ENCODE measurements around the gene TDRD10. TPM values are rescaled to one million over a fixed set of nuclear protein-coding genes. Genes with fewer than 3 reads are reported as not detected.

The TDRD10 gene
- total and polyA plus RNA-seq, 2 of the 8 experiments (the other 6 are each of a cell fraction or from before 2014, with no cell fraction given), result 0.15 to 0.27 TPM

GRCh38 chr1:154591206-154591605 lies 89.2 kb downstream of the TDRD10 start:
- Histone ChIP-seq H3K79me1 (ENCODE audit: low read depth, low read length) (peaks cover 4% of the 10 kb centered on the region; the same call in 1 of the 2 replicates), H3K9ac (replicated peaks in 1 of 4; ENCODE audit: extremely low read depth in 1 of 4, low read depth in 3 of 4, low read length in 3 of 4) (no peak overlapping the region), H3K4ac (replicated peaks; ENCODE audit: insufficient read length, low read depth, low read length) (no peak overlapping the region), H4K20me1 (replicated peaks in 1 of 2; ENCODE audit: control insufficient read depth in 1 of 2, insufficient read depth in 2 of 2, low read length in 2 of 2) (peaks cover 9 to 11% of the 10 kb centered on the region in 2 experiments), H2AFZ (ENCODE audit: low read length) (no peak overlapping the region), H3K36me3 (ENCODE audit: control insufficient read depth in 2 of 4, insufficient read depth in 4 of 4, low read length in 3 of 4) (peaks cover 46 to 94% (median 77%) of the 10 kb centered on the region in 4 experiments), H3K23ac (ENCODE audit: insufficient read length) (no peak overlapping the region), H3K4me2 (ENCODE audit: insufficient read depth in 1 of 2, low read depth in 2 of 2, low read length in 2 of 2) (no peak overlapping the region), H3K18ac (ENCODE audit: extremely low read depth, low read length) (no peak overlapping the region), H3K9me3 (ENCODE audit: insufficient read depth in 2 of 2, low read depth in 1 of 2, low read length in 1 of 2) (no peaks in the 10 kb centered on the region), H2AK5ac (ENCODE audit: low read depth, low read length) (no peak overlapping the region), H2BK20ac (ENCODE audit: low read length) (no peak overlapping the region), H3K23me2 (ENCODE audit: low read depth, low read length) (no peaks in the 10 kb centered on the region), H4K8ac (ENCODE audit: extremely low read depth, insufficient read depth, low read length) (no peak overlapping the region), H3K14ac (ENCODE audit: insufficient read length) (no peak overlapping the region), H2BK120ac (replicated peaks; ENCODE audit: low read depth, low read length) (no peak overlapping the region), H3K27me3 (replicated peaks in 1 of 4; ENCODE audit: control insufficient read depth in 3 of 4, extremely low read depth in 1 of 4, insufficient read depth in 3 of 4, low read length in 3 of 4) (no peaks in the 10 kb centered on the region), H2BK12ac (ENCODE audit: low read depth, low read length) (no peak overlapping the region), H3K27ac (ENCODE audit: low read depth, low read length) (no peak overlapping the region), H3K4me3 (ENCODE audit: extremely low read depth in 1 of 4, insufficient read depth in 2 of 4, low read depth in 3 of 4, low read length in 4 of 4) (no peak overlapping the region), H4K91ac (replicated peaks; ENCODE audit: insufficient read length, low read length) (no peak overlapping the region), H3K4me1 (replicated peaks in 1 of 4; ENCODE audit: control insufficient read depth in 3 of 4, insufficient read depth in 4 of 4, low read length in 3 of 4) (no peaks in the 10 kb centered on the region), H4K5ac (ENCODE audit: insufficient read length, low read depth, low read length) (no peak overlapping the region), H3K79me2 (ENCODE audit: control insufficient read depth in 1 of 2, insufficient read depth in 2 of 2, low read length in 2 of 2) (no peaks in the 10 kb centered on the region), H2BK15ac (ENCODE audit: low read length) (no peak overlapping the region), H3K56ac (replicated peaks; ENCODE audit: insufficient read length, low read depth, low read length) (no peak overlapping the region), H2BK5ac (ENCODE audit: low read depth, low read length) (no peak overlapping the region)
- TF ChIP-seq SP4 (IDR thresholded peaks at IDR 0.05; ENCODE audit: low read length) (no peak), HDAC2 (IDR thresholded peaks at IDR 0.05; ENCODE audit: borderline replicate concordance in 1 of 2, low read depth in 2 of 2, low read length in 2 of 2) (no peak), CBX5 (IDR thresholded peaks at IDR 0.05; ENCODE audit: low read depth, low read length) (no peak), EP300 (IDR thresholded peaks at IDR 0.05; ENCODE audit: borderline replicate concordance in 1 of 2, low read depth in 2 of 2, low read length in 2 of 2) (no peak), CEBPB (IDR thresholded peaks at IDR 0.05; ENCODE audit: low read depth, low read length) (no peak), CREB1 (IDR thresholded peaks at IDR 0.05) (no peak), YY1 (IDR thresholded peaks at IDR 0.05; ENCODE audit: low read depth, low read length) (no peak), SRF (IDR thresholded peaks at IDR 0.05; ENCODE audit: low read depth, low read length) (no peak), JUN (IDR thresholded peaks at IDR 0.05; ENCODE audit: low read depth, low read length) (no peak), RBBP5 (IDR thresholded peaks at IDR 0.05; ENCODE audit: borderline replicate concordance, low read depth, low read length) (no peak), SIN3A (conservative IDR thresholded peaks at IDR 0.05 in 1 of 2, IDR thresholded peaks at IDR 0.05 in 1 of 2; ENCODE audit: low read depth in 1 of 2, low read length in 2 of 2) (no peak), CBX8 (IDR thresholded peaks at IDR 0.05; ENCODE audit: borderline replicate concordance, low read depth, low read length) (no peak), NRF1 (IDR thresholded peaks at IDR 0.05; ENCODE audit: low read depth, low read length) (no peak)
- TF ChIP-seq, protein P1, sequence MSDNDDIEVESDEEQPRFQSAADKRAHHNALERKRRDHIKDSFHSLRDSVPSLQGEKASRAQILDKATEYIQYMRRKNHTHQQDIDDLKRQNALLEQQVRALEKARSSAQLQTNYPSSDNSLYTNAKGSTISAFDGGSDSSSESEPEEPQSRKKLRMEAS (IDR thresholded peaks at IDR 0.05), result no peak
- DNase-seq (ENCODE audit: low read depth in 1 of 2, low spot score in 2 of 2) (no peak), FAIRE-seq (no peak)
- POLR2A ChIA-PET (ENCODE audit: partially characterized antibody), result interaction anchor here (0.7 to 3.0 kb wide), 5 partner anchors 8 to 17 kb away, joined by 3 to 23 read pairs (median 5); no protein-coding TSS in a partner anchor
- 94% methylated on average over 7 of the region's 7 CpGs; no CpG with 5 or more reads in 1 of the 2 experiments for WGBS, 2 experiments (ENCODE audit: extremely low coverage in 1 of 2, insufficient coverage in 1 of 2, insufficient read length in 1 of 2, insufficient replicate concordance in 2 of 2, low coverage in 1 of 2, low lambda C conversion rate in 2 of 2, missing lambda C conversion rate in 1 of 2)
- CTCF ChIA-PET (ENCODE audit: partially characterized antibody), result interaction anchor here (0.6 to 4.8 kb wide), 7 partner anchors 14 to 353 kb away, joined by 3 to 21 read pairs (median 4); no protein-coding TSS in a partner anchor

Measured in H1 (cell line).